Non-pigmented ciliary epithelial cell (primary cell): ENCODE data around the gene TMEM190.
"Not testable (repeated sequence)": the region's sequence is repeated elsewhere in the genome, so short reads cannot be mapped to it uniquely, and the experiment has no call there.

Experiments used
- DNase-seq: peaks from one replicate; pipeline ENCODE4 v3.0.0-alpha.2; 2010; ENCODE audit warnings: low read depth

TMEM190 gene

DNA sequence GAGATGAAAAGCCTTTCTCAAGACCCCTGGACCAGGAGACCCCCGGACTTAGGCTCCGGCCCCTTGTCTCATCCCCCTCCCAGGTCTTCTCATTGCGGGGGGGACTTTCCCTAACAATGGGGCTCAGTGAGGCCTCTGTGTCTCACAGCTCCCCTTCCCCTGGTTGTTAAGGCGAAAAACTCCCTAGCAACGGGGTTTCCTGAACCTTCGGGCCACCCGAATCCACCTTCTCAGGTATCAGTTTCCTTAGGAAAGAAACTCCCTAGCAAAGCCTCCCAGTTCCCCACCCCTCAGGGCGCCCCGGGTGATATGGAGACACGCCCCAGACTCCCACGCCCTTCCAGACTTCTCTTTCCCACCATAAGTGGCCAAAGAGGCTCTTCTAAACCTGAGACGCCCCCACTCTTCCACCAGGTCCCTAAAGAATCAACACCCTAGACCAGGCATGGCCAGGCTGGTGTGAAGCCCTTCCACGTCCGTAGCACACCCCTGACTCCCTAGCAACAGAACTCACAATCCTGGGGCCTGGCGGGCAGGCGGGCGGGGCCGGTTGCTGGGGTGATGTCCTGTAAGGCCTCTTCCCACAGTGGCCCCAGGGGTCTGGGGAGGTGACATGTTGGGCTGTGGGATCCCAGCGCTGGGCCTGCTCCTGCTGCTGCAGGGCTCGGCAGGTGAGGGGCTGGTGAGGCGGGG is at the start of gene TMEM190:
Gene TMEM190 (plus strand): TSS at position 586 of the 693 bp plus-strand sequence. CDS start 28 bp downstream, at position 614.
- no peak for DNase-seq

DNA sequence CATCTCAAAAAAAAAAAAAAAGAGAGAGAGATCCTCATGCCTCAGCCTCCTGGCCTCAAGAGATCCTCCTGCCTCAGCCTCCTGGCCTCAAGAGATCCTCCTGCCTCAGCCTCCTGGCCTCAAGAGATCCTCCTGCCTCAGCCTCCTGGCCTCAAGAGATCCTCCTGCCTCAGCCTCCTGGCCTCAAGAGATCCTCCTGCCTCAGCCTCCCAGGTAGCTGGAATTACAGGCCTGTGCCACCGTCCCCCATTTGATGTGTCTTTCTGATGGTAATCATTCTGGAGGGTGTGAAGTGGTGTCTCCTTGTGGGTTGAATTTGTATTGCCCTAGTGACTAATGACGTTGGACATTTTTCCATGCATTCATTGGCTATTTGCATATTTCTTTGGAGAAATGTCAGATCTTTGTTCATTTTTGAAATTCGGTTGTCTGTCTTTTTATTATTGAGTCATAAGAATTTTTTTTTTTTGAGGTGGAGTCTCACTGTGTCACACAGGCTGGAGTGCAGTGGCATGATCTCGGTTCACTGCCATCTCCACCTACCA is 47.8 kb upstream of the TMEM190 start:
- DNase-seq, result not testable (repeated sequence)

DNA sequence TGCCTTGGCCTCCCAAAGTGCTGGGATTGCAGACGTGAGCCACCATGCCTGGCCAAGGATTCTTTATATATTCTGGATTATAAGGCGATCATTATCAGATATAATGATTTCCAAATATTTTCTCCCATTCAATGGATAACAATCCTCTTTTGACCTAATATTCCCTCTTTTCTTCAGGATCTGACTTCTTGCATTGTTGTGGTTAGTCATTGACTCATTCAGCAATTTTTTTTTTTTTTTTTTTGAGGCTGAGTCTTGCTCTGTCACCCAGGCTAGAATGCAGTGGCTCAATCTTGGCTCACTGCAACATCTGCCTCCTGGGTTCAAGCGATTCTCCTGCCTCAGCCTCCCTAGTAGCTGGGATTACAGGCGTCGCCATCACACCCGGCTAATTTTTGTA is 46.8 kb upstream of the TMEM190 start:
- not testable (repeated sequence) for DNase-seq

DNA sequence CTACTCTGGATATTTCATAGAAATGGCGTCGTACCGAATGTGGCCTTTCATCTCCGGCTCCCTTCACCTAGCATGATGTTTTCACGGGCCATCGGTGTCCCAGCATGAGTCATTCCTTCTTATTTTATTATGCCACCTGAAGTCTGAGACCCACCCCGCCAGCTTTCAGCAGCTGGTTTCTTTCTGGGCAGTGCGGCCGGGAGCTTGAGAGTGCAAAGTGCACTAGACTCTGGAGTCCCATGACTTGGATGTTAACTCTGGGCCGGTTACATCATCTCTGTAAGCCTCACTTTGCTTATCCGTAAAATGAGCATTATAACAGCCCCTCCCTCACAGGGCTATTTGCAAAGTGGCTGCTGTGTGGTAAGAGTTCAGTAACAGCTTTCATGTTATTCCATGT is 42.8 kb upstream of the TMEM190 start:
- DNase-seq, result no peak

DNA sequence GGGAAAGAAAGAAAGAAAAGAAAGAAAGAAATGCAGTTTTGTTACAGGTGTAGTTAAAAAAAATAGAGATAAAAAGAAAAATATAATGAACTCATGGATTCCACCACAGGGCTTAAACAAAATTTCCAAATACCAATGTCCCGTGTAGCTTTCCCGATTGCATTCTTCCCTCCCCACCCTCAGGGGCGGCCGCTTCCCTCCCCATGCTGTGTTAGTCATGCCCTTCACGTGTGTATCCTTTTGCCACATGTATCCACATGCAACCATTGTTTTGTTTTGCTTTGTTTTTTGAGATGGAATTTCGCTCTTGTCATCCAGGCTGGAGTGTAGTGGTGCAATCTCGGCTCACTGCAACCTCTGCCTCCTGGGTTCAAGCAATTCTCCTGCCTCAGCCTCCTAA is 40.5 kb upstream of the TMEM190 start:
- no peak for DNase-seq

DNA sequence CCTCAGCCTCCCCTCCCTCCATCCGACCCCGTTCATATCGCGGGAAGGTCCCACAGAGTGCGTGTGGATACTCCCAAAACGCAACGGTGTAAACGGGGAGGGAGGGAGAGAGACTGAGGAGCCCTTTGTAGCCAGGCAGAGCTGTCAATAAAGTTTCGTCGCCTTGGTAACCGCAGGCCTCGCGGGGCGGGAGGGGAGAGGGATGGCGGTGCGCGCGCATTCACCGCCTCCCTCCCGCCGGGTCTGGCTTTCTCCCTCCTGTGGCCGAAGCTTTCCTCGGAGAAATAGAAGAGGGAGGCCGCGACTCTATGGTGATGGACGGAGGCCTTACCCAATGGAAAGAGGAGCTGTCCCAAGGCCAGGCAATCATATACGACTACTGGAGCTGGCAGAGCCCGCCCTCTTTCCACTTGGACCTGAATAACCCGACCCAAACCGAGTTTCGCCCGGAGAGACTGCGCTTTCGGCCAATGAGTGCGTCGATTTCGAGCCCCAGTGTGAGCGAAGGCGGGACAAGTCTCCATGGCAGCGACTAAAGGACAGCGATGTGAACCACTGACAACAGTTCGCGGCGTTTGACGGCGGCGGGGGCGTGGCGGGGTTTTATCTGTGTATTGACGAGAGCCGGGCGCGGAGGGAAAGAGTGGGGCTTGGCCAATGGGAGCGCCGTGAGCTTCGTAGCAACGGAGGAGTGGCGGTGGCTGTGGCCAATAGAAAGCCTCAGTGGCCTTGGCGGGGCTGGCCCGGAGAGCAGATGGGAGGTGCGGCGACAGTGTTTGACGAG is 37.3 kb upstream of the TMEM190 start, which contains the start of gene KMT5C:
Gene KMT5C (plus strand): TSS at position 772 of the 784 bp plus-strand sequence. CDS start 2,061 bp downstream, outside the sequence.
- peak; percentile 100 for DNase-seq

DNA sequence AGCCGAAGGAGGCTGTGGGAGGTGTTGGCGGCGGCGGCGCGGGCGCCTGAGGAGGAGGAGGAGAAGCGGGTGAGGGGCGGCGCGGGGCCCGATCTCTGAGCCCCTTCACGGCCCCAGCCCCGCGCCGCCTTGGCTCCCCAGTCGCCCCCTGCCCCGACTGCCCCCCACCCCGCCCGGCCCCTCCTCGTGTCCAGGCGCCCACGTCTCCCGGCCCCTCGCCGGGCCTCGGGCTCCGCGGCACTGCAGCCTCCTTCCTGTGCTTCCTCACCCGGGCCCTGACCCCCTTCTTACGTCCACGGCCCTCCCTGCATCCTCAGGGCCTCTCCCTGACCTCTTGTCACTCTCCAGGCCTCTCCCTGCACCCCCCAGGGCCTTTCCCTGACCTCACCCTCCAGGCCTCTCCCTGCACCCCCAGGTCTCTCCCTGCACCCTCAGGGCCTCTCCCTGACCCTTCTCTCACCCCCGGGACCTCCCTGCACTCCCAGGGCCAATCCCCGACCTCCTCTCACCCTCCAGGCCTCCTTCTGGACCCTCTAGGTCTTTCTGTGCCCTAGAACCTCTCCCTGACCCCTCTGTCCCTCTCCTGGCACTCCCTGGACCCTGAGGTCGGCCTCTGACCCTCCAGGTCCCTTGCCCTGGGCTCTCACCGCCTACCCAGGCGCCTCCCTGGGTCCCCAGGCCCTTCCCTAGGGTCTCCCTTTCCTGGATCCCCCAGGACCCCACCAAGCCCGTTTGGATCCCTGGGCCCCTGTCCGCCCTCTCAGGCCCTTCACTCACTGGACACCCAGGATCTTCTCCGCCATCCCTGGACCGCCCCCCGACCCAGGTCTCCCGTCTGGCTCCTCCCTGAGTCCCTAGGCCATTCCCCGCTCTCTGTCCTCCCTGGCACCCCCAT is 36.5 kb upstream of the TMEM190 start:
- DNase-seq, result no peak

DNA sequence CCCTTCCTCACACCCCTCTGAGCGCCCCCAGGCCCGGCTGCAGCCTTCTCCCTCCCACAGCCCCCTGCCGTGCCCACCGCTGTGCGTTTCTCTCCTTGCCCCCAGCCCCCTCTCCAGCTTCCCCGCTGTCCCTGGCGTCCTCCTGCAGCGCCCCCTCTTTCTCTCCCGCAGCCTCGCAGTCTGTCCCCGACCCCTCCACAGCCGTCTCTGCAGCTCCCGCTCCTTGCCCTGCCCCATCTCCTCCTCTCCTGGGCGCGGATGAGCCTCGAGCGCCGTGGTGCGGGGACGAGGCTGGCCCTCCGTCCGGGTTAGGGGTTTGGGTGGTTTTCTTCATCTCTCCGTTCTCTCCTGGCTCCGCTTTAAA is 35.9 kb upstream of the TMEM190 start:
- no peak for DNase-seq

DNA sequence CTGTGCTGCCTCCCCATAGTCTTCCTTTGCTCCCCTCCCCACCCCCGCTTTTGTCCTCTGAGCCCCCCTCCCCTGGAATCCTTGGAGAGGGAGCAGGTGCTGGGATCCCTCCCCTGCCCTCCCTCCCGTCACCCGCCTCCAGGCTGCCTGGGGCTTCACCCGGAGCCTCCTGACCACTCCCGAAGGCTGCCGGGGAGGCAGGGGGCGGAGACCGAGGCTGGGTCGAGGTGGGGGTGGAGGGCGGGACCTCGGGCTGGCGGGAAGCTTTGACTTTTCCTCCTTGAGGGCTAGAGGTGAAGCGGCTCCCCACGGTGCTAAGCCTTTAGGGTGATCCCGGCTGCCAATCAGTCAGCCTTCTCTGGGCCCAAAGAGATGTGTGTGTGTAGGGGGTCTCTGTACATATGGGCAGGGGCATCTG is 35.4 kb upstream of the TMEM190 start:
- no peak for DNase-seq

DNA sequence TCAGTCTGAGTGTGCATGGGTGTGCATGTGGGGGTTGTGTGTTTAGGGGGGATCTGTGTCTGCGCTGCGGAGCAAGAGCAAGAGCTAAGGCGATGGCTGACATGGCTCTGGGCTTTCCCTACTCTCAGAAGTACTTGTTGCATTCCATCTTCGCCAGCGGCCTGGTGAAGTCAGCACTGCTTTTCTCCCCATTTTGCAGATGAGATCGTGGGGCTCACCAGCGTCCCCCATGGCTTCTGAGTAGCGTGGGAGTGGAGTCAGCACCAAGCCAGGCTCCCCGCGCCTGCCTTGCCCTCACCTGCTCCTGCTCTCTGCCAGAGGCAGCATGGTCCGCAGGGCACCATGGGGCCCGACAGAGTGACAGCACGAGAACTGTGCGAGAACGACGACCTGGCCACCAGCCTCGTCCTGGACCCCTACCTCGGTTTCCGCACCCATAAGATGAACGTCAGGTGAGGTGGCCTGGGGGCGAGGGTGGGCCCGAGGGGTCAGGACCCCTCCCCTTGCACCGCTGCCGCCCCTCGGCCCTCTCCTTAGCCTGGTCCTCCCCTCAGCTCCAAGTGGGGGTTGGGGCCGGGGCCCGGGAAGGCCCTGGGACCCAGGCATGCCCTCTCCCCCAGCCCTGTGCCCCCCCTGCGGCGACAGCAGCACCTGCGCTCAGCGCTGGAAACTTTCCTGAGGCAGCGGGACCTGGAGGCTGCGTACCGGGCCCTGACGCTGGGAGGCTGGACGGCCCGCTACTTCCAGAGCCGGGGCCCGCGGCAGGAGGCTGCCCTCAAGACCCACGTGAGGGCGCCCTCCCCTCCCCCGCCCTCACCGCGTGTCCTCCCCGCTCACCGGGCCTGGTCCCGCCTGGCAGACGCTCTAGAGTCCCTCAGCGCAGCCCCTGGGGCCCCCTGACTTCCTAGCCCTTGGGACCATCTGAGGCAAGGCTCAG is 34.8 kb upstream of the TMEM190 start:
- DNase-seq, result no peak

DNA sequence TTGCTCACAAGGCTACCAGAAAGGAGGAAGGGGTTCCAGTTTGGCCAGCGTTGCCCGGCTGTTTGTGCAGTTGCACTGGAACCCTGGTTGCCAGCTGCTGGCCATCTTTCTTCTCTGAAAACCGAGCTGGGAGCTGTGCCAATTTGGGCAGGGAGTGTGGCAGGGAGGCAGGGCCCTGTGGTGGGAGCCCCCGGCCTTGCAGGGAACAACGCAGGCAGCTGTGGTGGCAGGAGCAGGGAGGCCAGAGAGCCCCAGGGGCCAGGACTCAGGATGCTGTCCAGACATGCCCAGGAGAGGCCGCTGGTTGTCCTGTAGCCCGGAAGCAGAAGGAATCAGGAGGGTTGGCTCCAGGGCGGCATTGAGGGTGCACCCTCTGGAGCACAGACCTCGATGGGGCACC is 32.2 kb upstream of the TMEM190 start:
- DNase-seq, result no peak

DNA sequence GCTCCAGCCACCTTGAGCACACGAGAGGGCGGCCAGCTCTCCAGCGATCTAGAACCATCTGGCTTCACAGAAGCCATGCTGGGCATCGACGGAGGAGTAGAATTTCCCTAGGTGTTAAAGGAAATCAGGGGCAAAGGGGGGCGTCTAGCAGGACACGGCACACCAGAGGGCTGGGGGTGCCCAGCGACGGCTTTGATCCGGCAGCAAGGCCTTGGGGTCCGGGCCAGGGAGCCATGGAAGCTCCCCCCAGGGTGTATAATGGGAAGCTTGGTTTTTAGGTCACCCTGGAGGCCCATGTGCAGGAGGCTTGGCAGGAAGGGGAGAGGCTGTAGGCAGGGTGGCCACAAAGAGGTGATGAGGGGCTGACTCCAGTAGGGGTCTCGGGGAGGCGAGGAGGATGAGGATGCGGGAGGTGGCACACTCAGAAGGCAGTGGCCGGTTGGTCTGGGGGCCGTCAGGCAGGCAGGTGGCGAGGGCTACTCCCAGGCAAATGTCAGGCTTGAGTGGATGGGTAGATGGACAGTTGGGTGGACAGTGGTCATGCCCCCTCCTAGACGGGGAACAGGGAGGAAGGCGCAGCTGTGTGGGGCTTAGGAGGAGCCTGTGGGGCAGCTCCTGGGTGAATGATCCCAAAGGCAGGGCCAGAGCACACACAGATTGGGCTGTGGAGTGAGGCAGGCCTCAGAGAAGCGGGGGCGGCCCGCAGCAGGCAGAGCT is 31.4 kb upstream of the TMEM190 start:
- DNase-seq, result no peak

DNA sequence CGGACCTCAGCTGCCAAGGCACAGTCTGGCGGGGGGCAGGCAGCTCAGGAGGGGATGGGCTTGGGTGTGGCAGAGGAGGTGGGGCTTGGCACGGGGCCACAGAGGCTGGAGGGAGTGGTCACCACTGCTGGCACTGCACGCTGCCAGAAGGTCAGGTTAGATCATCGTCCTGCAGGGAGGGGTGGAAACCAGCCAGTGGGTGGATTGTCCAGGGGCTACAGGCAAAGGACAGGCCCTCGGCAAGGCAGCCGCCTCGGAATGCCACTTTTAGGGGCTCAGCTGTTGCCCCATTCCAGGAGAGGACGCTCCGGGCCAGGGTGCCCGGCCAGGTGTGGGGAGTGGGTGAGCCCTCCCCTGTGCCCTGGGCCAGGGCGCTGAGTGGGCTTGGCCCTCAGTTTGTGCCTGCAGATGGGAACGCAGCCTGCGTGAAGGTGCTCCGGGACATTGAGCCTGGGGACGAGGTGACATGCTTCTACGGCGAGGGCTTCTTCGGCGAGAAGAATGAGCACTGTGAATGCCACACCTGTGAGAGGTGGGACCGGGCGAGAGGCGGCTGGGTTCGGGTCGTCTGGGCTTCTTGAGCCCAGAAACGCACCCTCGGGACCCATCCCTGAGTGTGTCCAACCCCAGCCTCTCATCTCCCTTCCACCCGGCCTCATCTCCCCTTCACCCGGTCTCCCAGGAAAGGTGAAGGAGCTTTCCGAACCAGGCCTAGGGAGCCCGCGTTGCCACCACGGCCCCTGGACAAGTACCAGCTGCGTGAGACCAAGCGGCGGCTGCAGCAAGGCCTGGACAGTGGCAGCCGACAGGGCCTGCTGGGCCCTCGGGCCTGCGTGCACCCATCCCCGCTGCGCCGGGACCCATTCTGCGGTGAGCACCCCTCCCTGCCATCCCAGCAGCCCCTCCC is 30.6 kb upstream of the TMEM190 start:
- DNase-seq, result no peak

DNA sequence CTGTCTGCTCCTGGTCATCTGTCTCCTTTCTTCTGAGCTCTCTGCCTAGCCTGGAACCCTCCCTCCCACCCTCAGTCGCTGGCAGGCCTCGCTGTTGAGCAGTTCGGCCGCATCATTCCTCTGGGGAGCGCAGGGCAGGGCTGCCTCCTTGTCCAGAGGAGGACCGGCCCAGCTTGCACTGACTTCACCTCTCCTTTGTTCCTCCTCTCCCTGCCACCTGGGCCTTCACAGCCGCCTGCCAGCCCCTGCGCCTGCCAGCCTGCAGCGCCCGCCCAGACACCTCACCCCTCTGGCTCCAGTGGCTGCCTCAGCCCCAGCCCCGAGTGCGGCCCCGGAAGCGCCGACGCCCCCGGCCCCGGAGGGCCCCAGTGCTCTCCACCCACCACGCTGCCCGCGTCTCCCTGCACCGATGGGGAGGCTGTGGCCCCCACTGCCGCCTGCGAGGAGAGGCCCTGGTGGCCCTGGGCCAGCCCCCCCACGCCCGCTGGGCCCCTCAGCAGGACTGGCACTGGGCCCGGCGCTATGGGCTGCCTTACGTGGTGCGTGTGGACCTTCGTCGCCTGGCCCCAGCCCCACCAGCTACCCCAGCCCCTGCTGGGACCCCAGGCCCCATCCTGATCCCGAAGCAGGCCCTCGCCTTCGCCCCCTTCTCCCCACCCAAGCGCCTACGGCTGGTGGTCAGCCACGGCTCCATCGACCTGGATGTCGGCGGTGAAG is 29.7 kb upstream of the TMEM190 start:
- no peak for DNase-seq

DNA sequence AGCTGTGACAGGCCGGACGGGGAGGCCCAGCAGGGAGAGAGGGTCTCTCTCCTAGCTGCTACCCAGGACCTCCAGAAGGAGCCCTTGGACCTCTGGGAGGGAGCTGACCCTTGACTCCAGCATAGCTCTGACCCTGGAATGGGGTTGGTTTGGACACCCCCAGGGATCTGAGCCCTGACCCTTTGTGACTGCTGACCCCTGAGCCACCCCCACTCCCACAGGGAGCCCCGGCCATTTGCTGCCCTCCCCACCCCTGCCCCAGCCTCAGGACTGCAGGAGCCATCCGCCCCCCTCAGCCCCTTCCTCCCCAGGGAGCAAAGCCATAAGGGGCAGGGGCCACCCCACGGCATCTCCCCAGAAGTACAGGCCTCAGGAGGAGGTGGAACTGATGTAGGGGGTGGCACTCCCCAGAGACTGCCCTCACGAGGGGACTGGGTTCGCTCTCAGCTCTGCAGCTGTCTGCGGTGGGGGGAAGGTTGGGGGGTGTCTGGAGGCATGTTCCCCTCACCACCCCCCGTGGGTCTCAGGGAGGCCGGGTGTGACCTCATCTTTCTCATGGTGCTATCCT is 29.1 kb upstream of the TMEM190 start:
- DNase-seq, result no peak

DNA sequence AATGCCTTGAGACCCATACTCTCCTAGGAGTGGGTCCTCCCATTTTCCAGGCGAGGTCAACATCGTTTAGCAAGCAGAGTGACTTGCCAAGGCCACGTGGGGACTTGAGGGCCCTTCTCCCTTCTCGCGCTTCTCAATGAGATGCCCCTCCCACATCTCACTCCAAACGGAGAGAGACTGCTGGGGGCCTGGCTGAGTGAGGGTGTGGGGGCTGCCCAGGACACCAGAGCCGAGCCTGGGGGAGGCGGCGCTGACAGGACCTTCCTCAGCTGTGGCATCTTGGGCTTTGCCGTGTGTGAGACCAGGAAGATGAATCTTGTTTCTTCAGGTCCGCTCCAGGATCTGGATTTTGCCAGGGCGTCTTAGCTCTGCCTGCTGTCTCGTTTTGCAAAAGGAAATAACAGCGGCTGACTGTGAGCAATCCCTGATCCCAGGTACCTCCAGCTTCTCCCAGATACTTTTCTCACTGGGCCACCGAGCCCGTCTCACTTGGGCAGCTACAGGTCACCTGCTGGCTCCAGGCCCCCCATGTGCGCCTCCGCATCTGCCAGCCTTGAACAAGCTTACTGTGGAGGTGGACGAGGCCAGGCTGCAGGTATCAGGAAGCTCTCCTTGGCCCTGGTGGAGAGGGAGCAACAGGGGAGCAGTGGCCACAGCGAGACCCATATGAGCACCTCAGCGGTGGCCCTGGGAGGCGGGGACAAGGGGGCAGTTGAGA is 28.1 kb upstream of the TMEM190 start:
- no peak for DNase-seq

DNA sequence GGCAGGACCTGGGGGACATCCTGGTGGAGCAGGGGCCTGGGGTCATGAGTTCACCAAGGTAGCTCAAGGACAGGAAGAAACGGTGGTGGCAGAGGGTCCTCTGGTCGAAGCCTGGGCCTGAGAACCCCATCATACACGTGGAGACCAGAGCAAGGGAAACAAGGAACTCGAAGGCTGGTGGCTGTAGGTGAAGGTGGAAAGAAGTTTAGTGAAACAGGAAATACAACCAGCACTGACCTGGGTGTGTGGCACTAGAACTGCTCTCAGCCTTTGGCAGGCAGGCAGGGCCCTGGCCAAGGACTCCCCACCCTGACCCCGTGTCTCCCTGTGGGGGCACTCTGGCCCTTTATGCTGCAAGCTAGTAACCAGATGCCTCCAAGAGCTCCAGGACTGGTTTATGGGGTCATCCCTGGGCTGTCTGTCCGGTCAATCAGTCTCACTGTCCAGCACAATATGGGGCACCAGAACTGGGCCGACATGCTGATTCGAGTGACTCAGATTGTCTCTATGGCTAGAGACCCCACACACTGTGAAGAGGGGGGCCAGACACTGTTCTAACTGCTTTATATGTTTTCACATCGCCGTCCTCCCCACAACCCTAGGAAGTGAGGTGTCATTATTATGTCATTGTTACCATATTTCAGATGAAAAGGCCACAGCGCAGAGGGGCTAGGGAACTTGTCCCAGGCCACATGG is 25.9 kb upstream of the TMEM190 start:
- DNase-seq, result no peak
